Thoracic aorta (tissue), 2 donors: ENCODE results near the gene BLVRB. TPM values are rescaled to one million over a fixed set of nuclear protein-coding genes. Genes with fewer than 3 reads are reported as not detected.
"Not testable (repeated sequence)": the region's sequence is repeated elsewhere in the genome, so short reads cannot be mapped to it uniquely, and the experiment has no call there.

Experiments
- ATAC-seq: fragments of 150-250 bp; one replicate; pipeline ENCODE4 v1.8.0; 2017; ENCODE audit warnings: low read depth; ENCODE audit not compliant: insufficient number of reproducible peaks, low FRiP score
- DNase-seq: peaks from one replicate; pipeline ENCODE4 v3.0.0-alpha.2; 2020; ENCODE audit warnings: low spot score
- H3K27ac ChIP-seq, 2 donors: fragments of 200-600 bp; sonication (generic); 1 replicate in 1 of 2; 2 replicates in 1 of 2; pipeline ENCODE4 v1.5.1; 2016; ENCODE audit warnings: mild to moderate bottlenecking in 2 of 2, moderate library complexity in 2 of 2
- H3K27me3 ChIP-seq: fragments of 200-600 bp; sonication (generic); replicated peaks from 2 replicates; pipeline ENCODE4 v1.6.0; 2016; ENCODE audit warnings: mild to moderate bottlenecking; ENCODE audit not compliant: insufficient read depth
- H3K36me3 ChIP-seq: fragments of 200-600 bp; sonication (generic); one replicate; pipeline ENCODE4 v1.5.1; 2016
- H3K4me1 ChIP-seq, 2 donors: fragments of 200-600 bp; sonication (generic); 1 replicate in 1 of 2; 2 replicates in 1 of 2; pipeline versions ENCODE4 v1.5.1 to v1.6.0; 2016; ENCODE audit warnings: low read depth in 2 of 2, mild to moderate bottlenecking in 1 of 2; ENCODE audit not compliant: control insufficient read depth in 1 of 2
- H3K4me3 ChIP-seq: fragments of 200-600 bp; sonication (generic); 2 replicates; pipeline ENCODE4 v1.5.1; 2016; ENCODE audit warnings: mild to moderate bottlenecking
- H3K9me3 ChIP-seq: fragments of 200-600 bp; sonication (generic); 2 replicates; pipeline ENCODE4 v1.5.1; 2016
- total RNA-seq, 2 donors: library from RNA; depleted of rRNA; stranded (reverse); fragments of >200 nt; gene quantifications; one replicate each; pipeline versions ENCODE4 v1.1.0 to v1.2.3, GENCODE V29; 2016
- TF ChIP-seq, protein P1 (sequence below): fragments of 200-600 bp; sonication (generic); IDR thresholded peaks from one replicate; pipeline ENCODE4 v1.5.1; 2019; ENCODE audit warnings: antibody characterized with exemption

BLVRB gene
- total RNA-seq, 2 donors from 2014 or later = 97.4 to 229 TPM

DNA sequence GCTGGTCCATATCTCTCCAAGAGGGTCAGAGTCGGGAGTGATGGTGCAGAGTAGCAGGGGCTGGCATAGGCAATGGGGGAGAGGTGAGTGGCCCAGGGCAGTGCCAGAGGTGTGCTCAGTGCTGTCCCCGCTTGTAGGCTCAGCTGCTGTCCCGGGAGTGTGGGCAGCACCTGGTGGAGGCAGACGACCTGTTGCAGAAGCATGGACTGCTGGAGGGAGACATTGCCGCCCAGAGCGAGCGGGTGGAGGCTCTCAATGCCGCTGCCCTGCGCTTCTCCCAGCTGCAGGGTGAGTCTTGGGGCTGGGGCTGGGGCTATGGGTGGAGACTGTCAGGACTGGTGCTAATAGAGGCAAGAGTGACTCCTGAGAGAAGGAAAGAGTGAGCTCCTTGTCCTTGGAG is 40.6 kb upstream of the BLVRB start:
- no peak overlapping the region for H3K4me3 ChIP-seq
- no peak overlapping the region for H3K27ac ChIP-seq
- no peak for DNase-seq
- H3K9me3 ChIP-seq = no peaks in the 10 kb centered on the region
- TF ChIP-seq, protein P1, sequence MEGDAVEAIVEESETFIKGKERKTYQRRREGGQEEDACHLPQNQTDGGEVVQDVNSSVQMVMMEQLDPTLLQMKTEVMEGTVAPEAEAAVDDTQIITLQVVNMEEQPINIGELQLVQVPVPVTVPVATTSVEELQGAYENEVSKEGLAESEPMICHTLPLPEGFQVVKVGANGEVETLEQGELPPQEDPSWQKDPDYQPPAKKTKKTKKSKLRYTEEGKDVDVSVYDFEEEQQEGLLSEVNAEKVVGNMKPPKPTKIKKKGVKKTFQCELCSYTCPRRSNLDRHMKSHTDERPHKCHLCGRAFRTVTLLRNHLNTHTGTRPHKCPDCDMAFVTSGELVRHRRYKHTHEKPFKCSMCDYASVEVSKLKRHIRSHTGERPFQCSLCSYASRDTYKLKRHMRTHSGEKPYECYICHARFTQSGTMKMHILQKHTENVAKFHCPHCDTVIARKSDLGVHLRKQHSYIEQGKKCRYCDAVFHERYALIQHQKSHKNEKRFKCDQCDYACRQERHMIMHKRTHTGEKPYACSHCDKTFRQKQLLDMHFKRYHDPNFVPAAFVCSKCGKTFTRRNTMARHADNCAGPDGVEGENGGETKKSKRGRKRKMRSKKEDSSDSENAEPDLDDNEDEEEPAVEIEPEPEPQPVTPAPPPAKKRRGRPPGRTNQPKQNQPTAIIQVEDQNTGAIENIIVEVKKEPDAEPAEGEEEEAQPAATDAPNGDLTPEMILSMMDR = no peak
- H3K27me3 ChIP-seq = no peaks in the 10 kb centered on the region
- ATAC-seq = no peak
- H3K4me1 ChIP-seq = no peaks in the 10 kb centered on the region
- H3K36me3 ChIP-seq = no peaks in the 10 kb centered on the region

DNA sequence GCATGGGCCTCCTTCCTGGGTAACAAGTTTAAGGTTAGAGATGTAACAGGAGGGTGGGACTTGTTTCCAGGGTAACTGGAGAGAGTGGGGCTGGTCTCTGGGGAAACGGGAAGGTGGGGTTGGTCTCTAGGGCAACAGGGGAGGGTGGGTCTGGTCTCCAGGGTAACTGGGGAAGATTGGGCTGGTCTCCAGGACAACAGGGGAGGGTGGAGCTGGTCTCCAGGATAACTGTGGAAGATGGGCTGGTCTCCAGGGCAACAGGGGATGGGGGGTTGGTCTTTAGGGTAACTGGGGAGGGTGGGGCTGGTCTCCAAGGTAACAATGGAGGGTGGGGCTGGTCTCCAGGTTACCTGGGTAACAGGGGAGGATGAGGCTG is 37.8 kb upstream of the BLVRB start:
- no peaks in the 10 kb centered on the region for H3K4me1 ChIP-seq
- no peaks in the 10 kb centered on the region for H3K36me3 ChIP-seq
- no peaks in the 10 kb centered on the region for H3K27me3 ChIP-seq
- no peak overlapping the region for H3K4me3 ChIP-seq
- ATAC-seq (no peak), DNase-seq (no peak)
- no peaks in the 10 kb centered on the region for H3K9me3 ChIP-seq
- H3K27ac ChIP-seq = no peak overlapping the region
- TF ChIP-seq, protein P1 = no peak

DNA sequence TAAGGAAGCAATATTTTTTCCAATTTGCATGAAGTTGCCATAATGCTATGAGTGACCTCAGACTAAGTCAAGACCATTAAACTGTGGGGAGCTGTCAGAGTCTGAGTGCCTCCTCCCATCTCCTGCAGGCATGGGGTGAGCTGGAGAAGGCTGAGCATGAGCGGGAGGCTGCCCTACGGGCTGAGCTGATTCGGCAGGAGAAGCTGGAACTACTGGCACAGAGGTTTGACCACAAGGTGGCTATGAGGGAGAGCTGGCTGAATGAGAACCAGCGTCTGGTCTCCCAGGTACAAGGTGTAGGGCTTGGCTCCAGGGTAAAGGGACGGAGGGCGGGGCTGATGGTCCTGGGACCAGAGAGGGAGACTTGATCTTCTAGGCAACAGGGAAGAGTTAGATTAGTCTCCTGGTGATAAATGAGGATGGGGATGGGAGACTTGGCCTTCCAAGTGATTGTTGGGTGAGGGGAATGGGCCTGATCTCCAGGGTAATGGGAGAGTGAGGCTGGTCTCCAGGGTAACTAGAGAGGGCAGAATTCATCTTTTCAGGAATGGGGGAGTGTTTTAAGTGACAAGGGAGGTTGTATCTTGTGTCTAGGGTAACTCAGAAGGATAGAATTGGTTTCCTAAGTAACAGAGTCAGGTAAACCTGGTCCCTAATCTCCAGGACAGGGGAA is 37.2 kb upstream of the BLVRB start:
- Histone ChIP-seq H3K27ac (no peak overlapping the region), H3K9me3 (no peaks in the 10 kb centered on the region), H3K4me3 (no peak overlapping the region), H3K27me3 (no peaks in the 10 kb centered on the region), H3K4me1 (no peaks in the 10 kb centered on the region), H3K36me3 (no peaks in the 10 kb centered on the region)
- DNase-seq (no peak), ATAC-seq (no peak)
- TF ChIP-seq, protein P1 = no peak

DNA sequence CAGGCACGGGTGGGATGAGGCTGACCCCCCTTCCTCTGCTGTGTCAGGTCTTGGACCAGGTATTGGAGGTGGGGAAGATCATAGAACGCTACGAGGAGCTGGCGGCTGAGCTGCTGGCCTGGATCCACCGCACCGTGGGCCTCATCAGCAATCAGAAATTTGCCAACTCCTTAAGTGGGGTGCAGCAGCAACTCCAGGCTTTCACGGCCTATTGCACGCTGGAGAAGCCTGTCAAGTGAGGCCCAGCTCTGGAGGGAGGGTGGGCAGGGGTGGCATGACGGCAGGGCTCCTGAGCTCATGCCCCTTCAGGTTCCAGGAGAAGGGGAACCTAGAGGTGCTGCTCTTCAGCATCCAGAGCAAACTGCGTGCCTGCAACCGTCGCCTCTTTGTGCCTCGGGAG is 36.5 kb upstream of the BLVRB start:
- Histone ChIP-seq H3K36me3 (no peaks in the 10 kb centered on the region), H3K4me1 (no peaks in the 10 kb centered on the region), H3K27ac (no peak overlapping the region), H3K4me3 (no peak overlapping the region), H3K9me3 (no peaks in the 10 kb centered on the region), H3K27me3 (no peaks in the 10 kb centered on the region)
- TF ChIP-seq, protein P1 = no peak
- DNase-seq (no peak), ATAC-seq (no peak)

DNA sequence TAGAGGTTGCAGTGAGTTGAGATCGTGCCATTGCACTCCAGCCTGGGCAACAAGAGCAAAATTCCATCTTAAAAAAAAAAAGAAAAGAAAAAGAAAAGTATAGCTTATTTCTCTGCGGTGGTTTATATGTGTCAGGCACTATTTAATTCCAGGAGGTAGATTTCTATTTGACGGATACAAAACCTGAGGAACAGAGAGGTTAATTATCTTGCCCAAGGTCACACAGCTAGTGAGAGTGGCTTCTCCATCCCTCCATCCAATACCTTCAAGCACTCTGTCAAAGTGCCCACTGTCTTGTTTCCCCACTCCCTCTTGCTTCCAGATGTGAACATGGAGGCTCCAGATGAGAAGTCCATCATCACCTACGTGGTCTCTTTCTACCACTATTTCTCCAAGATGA is 36.1 kb upstream of the BLVRB start:
- no peak overlapping the region for H3K27ac ChIP-seq
- no peak for ATAC-seq
- no peak overlapping the region for H3K4me3 ChIP-seq
- DNase-seq = no peak
- no peaks in the 10 kb centered on the region for H3K9me3 ChIP-seq
- H3K36me3 ChIP-seq = no peaks in the 10 kb centered on the region
- TF ChIP-seq, protein P1 = no peak
- no peaks in the 10 kb centered on the region for H3K27me3 ChIP-seq
- H3K4me1 ChIP-seq = no peaks in the 10 kb centered on the region

DNA sequence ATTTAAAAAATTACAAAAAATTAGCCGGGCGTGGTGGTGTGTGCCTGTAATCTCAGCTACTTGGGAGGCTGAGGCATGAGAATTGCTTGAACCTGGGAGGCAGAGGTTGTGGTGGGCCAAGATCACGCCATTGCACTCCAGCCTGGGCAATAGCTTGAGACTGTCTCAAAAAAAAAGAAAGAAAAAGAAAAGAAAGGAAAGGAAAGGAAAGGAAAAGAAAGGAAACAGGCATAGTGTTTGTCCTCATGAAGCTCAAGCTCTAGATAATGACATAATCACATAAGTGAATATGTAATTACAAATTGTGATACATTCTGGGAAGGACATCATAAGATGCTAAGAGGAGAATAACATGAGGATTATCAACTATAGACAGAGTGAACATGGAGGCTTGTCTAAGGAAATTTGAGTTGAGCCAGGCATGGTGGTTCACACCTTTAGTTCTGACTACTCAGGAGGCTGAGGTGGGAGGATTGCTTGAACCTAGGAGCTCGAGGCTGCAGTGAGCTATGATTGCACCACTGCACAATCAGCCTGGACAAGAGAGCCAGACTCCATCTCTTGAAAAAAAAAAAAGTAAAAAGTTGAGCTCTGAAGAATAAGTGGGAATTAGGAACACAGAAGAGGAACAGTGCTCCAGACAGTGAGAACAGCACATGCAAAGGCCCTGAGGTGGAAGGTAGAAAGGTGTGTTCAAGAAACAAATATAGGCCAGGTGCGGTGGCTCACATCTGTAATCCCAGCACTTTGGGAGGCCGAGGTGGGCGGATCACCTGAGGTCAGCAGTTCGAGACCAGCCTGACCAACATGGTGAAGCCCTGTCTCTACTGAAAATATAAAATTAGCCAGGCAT is 35.4 kb upstream of the BLVRB start:
- H3K4me1 ChIP-seq, H3K27me3 ChIP-seq, ATAC-seq, H3K27ac ChIP-seq, H3K9me3 ChIP-seq, H3K4me3 ChIP-seq, H3K36me3 ChIP-seq, DNase-seq: not testable (repeated sequence)
